Occipital lobe (tissue), 2 donors: ENCODE results near the gene TXNDC11. TPM values are rescaled to one million over a fixed set of nuclear protein-coding genes. Genes with fewer than 3 reads are reported as not detected.

Experiments
- DNase-seq: peaks from one replicate; lab custom pipeline; 2025; lab: John Stamatoyannopoulos, UW
- total RNA-seq: library from RNA; depleted of rRNA; stranded (reverse); fragments of >200 nt; gene quantifications from one replicate; pipeline ENCODE4 v1.2.3, GENCODE V29; 2014

Gene TXNDC11
- total RNA-seq, 1 donor from 2014 or later, result 12.3 TPM

DNA sequence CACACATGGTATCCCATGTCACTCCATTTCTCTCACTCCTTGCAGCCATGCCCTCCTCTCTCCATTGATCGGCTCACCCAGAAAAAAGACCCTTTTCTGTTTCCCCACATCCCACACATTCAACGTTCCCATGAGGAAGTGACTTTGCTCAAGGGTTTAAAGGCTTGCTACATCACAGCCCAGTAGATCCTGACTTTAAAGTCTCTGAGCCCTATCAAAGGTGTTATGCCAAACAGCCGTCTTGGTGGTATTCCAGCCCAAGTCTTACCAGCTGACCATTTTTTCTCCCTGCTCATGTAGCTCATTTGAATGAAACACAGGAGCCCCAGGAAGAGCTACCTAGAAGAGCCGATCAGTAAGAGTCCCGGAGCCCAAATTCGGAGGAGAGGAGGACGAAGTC, 7.4 kb upstream of the TXNDC11 start:
- DNase-seq, result no peak

DNA sequence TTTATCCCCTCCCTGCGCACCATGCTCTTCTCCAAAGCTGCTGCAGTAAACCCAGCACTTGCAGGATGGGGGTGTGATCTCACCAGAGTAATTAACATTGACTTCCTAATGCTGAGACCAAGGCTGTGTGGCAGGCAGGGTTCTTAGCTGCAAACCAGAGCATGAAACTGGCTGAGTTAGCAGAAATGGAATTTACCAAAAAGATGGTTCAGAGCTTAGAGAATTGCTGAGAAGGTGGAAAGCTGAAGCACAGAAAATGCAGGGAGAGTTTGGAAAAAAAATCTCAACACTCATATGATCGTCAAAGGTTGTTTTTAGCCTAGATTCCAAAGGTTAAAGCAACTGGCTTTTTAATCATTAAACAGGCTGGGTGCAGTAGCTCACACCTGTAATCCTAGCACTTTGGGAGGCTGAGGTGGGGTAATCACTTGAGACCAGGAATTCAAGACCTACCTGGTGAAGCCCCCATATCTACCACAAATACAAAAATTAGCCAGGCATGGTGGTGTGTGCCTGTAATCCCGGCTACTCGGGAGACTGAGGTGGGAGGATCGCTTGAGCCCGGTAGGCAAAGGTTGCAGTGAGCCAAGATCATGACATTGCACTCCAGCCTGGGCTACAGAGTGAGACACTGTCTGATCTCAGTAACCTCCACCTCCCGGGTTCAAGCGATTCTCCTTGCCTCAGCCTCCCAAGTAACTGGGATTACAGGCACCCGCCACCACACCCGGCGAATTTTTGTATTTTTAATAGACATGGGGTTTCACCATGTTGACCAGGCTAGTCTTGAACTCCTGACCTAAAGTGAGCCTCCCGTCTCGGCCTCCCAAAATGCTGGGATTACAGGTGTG, 6.0 kb upstream of the TXNDC11 start:
- no peak for DNase-seq

DNA sequence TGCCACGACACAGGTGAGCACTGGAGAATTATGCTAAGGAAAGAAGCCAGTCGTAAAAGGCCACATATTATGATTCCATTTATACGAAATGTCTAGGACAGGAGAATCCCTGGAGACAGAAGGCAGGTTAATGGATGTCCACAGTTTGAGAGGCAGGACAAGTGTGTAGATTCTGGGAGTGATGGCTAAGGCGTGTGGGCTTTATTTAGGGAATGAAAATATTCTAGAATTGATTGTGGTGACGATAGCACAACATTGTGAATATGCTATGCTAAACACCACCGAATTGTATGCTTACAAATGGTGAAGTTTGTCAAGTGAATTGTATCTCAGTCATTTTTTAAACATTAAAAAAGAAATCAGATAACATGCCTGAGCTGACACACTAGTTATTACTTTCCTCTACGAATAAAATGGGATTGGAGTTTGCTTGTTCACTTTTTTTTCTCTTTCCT, 5.3 kb upstream of the TXNDC11 start:
- DNase-seq, result no peak

DNA sequence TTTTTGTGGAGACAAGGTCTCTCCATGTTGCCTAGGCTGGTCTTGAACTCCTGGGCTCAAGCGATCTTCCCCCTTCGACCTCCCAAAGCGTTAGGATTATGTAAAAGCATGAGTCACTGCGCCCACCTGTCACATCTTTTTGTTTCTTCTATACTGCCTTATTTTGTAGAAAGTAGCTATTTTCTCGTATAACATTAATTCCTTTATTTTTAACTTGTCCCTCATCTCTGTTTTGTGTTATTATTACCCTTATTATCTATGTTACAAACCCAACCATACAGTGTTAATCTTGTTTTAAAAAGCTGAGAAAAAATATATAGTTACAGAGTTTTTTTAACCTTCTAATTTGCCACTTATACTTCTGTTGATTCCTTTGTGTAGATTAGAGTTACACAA, 1.4 kb upstream of the TXNDC11 start:
- DNase-seq, result no peak

DNA sequence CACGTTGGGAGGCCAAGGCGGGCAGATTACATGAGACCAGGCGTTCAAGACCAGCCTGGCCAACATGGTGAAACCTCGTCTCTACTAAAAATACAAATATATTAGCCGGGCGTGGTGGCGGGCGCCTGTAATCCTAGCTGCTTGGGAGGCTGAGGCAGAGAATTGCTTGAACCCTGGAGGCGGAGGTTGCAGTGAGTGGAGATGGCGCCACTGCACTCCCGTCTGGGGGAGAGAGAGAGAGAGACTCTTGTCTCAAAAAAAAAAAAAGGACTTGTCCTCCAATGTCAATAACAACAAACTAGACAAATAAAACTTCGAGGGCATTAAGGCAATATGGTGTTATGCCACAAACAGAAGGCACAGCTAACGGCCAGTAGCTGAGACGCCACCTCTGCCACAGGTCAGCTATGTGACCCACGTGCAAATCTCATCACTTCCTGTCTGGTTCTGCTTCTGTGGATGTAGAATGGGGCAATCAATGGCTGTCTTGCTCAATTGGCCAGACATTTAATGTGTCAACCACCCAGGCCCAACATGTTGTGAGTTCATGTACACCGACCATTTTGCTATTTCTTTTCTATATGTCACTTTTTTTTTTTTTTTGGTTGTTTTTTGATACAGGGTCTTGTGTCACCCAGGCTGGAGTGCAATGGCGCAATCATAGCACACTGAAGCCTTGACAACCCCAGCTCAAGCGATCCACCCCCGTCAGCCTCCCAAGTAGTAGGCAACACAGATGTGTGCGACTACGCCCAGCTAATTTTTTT, 834 bp upstream of the TXNDC11 start:
- DNase-seq, result no peak

DNA sequence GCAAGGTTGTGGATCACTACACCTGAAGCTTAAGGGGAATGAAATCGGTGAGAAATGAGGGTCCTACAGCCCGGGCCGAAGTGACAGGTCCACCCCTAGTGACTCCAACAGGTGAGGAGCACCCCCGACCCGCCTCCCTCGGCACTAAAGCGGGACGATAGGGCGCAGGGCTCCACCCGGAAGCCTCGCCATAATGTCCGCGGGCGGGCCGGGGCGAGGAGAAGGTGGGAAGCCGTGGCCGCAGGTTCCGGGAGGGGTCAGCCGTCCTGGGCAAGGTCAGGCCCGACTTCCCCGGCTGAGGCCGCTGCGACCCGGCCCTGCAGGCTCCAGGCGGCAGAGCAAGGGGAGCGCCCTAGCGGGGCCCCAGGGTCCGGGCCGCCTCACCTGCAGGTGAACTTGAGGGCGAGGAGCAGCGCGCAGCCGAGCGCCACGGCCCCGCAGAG, 543 bp downstream of the TXNDC11 start:
- no peak for DNase-seq

DNA sequence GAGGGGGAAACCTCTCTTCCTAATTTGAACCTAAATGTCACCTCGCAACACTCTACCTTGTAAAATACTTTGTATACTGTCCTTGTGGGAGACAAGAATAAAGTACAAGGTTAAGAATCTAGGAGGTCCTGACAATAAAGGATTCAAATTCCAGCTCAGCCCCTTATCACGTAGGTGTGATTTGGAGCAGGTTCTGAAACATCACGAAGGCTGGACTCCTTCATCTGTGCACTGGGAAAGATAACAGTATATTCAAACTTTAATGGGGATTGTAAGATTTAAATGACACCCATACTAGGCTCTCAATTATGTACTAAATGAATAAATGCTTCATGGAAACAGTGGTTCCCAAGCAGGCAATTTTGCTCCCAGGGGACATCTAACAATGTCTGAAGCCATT, 2.1 kb downstream of the TXNDC11 start:
- no peak for DNase-seq

DNA sequence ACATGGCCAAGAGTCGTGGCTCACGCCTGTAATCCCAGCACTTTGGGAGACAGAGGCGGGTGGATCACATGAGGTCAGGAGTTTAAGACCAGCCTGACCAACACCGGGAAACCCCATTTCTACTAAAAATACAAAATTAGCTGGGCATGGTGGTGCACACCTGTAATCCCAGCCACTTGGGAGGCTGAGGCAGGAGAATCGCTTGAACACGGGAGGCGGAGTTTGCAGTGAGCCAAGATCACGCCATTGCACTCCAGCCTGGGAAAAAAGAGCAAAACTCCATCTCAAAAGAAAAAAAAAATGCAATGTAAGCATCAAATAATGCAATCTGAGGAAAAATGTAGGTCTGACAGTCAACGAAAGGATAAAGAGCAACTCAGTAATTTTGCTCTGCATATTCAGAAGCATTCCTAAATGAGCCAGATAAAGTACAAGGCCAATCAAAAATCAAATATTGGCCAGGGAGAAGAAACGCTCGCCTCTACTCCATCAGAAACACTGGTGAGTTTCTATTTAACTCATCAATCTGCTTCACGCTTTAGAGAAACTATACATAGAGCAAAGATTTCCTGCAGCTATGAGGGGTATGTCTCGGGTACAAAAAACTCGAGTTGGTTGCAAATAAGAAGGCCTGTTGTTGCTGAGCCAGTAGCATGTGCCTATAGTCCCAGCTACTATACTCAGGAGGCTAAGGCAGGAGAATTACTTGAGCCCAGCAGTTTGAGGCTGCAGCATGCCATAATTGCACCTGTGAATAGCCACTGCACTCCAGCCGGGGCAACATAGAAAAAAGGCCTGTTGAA, 3.7 kb downstream of the TXNDC11 start:
- DNase-seq, result no peak

DNA sequence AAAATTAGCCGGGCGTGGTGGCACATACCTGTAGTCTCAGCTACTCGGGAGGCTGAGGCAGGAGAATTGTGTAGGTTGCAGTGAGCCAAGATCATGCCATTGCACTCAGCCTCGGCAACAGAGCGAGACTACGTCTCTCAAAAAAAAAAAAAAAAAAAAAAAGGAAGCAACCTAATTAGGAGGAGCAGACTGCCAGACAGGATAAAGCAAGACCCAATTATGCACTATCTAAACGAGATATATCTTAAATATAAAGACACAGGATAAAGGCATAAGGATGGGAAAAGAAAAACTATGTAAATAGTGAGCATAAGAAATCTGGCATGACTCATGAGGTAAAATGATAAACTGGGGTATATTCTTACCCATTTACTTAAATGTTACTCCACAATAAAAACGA, 4.9 kb downstream of the TXNDC11 start:
- DNase-seq, result no peak

DNA sequence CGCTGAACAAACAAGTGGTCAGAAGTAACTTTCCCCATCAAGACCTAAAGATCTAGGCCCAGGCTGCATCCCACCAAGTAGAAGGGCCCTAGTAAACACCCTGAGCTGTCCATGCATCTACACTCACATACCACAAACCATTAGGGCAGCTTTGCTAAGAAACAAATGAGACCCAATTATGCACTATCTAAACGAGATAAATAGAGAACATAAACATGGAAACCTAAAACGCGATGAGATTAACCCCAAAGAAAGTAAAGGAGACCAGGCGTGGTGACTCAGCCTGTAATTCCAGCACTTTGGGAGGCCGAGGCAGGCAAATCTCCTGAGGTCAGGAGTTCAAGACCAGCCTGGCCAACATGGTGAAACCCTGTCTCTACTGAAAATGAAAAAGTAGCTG, 5.8 kb downstream of the TXNDC11 start:
- no peak for DNase-seq

DNA sequence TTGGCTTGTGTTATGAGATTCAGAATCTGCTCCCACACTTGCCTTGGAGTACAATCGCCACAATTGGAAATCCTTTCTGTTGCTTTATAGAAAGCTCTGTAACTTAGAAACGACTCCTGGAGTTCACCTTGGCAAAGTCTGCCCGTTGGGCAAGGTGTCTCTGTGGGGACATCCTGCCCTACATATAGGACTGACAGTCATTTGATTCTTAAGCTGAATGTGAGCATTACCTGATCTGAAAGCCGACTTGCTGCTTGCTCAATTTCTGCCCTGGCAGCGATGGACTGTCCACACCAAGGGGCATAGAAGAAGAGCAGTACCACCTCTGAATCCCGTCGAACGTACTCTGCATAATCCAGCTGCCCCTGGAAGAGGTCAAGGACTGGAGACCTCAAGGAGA, 6.9 kb downstream of the TXNDC11 start:
- no peak for DNase-seq

DNA sequence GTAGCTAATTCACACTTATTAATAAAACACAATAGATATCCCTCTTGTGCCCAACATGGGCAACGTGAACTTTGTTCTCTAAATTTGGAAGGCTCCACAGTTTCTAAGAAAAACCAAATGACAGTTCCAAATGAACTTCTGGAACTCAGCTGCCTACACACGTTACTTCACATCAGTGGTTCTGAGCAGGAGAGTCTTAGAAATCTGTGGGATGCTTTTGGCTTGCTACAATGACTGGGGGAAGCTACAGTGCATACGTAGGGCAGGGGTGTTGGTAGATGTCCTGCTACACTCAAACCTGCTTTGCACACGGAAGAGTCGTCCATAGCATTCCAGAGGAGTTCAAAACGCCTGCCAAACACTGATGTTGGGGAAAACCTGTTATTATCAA, 8.0 kb downstream of the TXNDC11 start:
- no peak for DNase-seq

DNA sequence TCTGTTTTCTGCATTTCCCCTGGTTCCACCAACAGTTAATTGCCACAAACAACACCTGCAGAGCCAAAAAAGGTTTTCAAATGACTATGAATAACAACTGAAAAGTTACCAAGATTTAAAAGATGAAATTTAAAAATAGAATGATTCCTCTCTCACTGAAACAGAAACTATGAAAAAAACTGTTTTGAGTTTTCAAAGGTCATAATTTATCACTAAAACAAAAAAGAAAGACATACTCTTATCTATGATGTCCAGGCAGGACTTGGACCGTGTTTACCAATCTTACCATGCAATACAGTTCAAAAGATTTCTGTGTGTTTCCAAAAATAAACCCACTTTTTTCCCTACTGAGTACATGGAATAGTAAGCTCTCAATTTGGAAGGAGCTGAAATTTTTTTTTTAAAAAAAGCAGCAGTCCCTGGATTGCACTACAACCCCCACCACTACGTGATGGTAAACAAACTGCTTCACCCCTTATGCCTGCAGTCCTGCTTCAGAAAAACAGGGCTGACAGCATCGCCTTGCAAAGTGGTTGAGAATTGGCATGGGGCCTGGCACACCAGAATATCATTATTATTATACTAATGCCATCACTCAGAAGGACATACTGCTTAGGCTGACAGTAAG, 8.5 kb downstream of the TXNDC11 start:
- no peak for DNase-seq

DNA sequence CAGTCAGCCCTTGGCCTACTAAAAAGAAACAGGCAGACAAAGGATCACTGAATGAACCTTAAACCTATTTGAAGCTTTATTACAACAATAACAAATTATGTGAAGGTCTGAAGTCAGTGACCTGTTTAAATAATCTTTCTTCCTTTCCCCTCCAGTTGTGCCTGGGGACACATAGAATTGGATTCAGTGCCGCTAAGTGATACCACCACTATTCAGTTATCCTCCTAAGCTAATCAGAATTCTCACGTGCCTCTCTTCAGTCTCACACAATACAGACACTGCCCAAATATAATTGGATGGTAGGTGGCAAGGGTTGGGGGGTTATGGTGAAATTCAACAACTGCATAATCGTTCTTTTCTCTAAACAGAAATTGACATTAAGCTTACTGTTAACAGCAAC, 11.4 kb downstream of the TXNDC11 start:
- DNase-seq, result no peak

DNA sequence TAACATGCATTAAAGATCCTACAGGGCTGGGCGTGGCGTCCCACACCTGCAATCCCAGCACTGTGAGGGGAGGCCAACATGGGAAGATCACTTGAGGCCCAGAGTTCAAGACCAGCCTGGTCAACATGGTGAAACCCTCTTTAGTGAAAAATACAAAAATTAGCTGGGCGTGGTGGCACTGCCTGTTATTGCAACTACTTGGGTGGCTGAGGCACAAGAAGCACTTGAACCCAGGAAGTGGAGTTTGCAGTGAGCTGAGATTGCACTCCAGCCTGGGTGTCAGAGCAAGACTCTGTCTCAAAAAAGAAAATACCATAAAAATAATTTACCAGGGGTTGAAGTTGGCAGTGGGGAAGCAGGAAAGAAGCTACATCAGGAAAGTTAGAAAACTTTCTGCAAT, 12.9 kb downstream of the TXNDC11 start:
- no peak for DNase-seq

DNA sequence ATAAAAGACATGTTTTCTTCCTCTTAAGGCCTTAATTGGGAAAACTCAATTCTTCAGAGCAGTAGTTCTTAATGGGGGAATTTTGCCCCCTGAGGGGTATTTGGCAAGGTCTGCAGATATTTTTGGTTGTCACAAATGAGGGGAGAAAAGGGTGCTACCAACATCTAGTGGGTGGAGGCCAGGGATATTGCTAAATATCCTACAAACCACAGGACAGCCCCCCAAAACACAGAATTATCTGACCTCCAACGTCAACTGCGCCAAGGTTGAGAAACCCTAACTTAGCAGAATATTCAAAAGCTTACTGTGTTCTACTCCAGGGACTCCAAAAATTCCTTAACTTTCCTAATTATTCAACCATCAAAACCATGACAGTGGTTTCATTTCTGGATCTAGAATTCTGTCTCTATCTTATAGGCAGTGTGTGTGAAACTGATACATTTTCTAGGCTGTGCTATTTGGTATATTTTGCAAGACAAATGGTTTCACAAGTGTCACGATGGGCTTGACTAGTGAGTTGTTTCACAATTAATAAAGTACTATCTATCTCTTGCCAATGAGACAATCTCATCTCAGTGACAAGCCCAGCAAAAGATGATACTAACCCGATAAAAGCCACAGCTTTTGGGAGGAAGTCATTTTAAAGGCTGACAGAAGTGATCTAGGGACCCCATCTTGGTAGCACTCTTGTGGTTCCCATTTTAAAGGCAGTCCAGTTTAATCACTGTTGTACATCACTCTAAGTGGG, 14.7 kb downstream of the TXNDC11 start:
- no peak for DNase-seq

DNA sequence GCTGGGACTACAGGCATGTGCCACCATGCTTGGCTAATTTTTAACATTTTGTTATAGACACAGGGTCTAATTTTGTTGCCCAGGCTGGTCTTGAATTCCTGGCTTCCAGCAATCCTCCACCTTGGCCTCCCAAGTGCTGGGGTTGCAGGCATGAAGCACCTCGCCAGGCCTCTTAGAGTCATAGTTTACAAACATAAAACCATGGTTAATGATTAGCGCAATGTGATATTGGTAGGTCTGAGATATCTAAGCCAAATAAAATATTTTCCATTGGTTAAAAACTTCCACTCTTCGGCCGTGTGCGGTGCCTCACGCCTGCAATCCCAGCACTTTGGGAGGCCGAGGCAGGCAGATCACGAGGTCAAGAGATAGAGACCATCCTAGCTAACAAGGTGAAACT, 16.6 kb downstream of the TXNDC11 start:
- no peak for DNase-seq

DNA sequence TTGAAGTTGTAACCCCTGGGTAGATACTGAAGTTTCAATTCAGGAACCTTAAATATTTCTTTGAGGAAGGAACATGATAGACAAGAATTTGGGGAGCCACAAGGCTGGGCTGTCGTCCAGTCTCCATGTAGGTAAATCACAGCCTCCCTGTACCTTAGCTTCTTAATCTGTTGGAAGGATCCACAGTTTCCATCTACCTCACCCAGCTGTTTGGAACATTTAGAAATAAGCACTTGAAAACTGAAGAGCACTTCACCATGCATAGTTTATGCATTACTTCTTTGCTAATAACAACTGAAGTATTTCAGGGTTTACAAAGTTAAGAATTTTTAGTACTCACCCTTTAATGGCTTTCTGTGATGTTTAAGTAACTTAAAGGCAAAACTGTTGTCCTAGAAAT, 17.2 kb downstream of the TXNDC11 start:
- DNase-seq, result no peak

DNA sequence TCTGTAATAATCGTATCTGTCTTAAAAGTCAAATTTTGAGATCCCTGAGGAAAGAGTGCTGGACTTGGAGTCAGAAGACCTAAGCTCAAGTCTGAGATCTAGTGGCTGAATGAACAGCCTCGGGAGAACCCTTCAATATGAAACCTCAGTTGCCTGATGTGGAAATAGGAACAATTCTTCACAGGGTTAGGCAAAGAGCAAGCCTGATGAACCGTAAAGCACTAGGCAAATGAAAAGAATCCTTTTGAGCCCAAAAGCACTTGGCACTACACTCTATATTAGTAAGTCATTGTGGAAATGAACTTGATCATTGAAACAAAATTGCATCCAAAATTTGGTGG, 20.2 kb downstream of the TXNDC11 start:
- DNase-seq, result no peak

DNA sequence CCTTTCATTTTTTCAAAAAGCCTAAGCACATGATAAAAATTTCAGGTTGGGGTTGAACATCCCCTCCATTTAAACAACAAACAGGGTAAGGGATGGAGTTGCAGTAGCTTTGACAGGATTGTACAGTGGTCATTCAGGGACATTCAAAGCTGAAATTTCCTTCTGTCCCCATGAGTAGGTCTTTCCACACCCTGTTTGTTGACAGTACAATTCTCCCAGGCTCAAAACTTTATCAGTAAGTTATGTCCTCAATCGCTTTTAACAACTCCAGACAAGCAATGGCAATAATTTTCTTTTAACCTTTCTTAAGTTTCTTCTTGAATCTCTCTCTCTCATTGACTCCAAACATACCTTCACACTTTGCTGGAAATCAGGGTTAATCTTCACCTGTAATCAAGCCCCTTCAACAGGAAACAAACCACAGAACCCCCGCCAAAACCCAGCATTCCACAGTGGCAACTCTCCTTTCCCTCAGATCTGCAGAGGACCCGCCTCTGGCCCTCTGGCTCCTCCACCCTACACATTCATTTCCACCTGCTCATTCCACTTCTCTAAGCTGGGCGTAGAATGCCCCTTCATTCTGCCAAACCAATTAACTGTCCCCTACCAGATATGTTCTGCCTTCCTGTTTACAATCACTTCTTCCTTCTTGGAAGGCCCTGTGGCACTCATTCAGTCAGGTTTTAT, 20.7 kb downstream of the TXNDC11 start:
- DNase-seq, result no peak
